ENCODE measurements around the gene BCL7B.

BCL7B gene

GRCh38 chr7:73487486-73487885 lies 70.0 kb downstream of the BCL7B start:
- DNase-seq = no peak
